Endothelial cell of umbilical vein (primary cell): ENCODE results near the gene STN1. TPM values are rescaled to one million over a fixed set of nuclear protein-coding genes. Genes with fewer than 3 reads are reported as not detected.
A peak's percentile ranks its signal among the peaks of the same experiment; 100 is the strongest.

Experiments used
- BruUV-seq: library from RNA; stranded (reverse); fragments of 400-500 nt; replicated peaks from 2 replicates; lab custom pipeline; 2021; lab: Mats Ljungman, UMichigan
- CTCF ChIA-PET: fragments of 300-600, 350-600 bp; sonication (Branson Sonifier 250); formaldehyde crosslinking; loops from one replicate; lab custom pipeline; 2021; ENCODE audit warnings: antibody characterized with exemption, inconsistent platforms; lab: Charles Lee
- POLR2A ChIA-PET: fragments of 300-600, 350-600 bp; sonication (Branson Sonifier 250); formaldehyde crosslinking; loops from one replicate; lab custom pipeline; 2021; ENCODE audit warnings: antibody characterized with exemption, inconsistent platforms; lab: Charles Lee
- DNase-seq: peaks from one replicate; pipeline ENCODE4 v3.0.0-alpha.2; 2011; ENCODE audit warnings: low read depth, low spot score
- FAIRE-seq: peaks from 2 replicates; lab custom pipeline; 2011; peaks lifted over from hg19 to GRCh38; lab: Jason Lieb, UNC
- H2AFZ ChIP-seq: 2 replicates; pipeline ENCODE4 v1.6.0; 2012; ENCODE audit warnings: low read depth, low read length, control low read depth, inconsistent platforms
- H3K27ac ChIP-seq: 2 replicates; pipeline ENCODE4 v1.5.1; 2011; ENCODE audit warnings: low read depth, mild to moderate bottlenecking, control low read depth, low read length, moderate library complexity; ENCODE audit not compliant: insufficient read depth
- H3K27me3 ChIP-seq, 2 experiments: 2 replicates each; pipeline versions ENCODE4 v1.6.0 to v1.6.1; 2011; ENCODE audit warnings: low read length in 2 of 2, mixed read lengths in 1 of 2; ENCODE audit not compliant: control insufficient read depth in 2 of 2, insufficient read depth in 2 of 2
- H3K36me3 ChIP-seq, 2 experiments: 2 replicates in 1 of 2; 3 replicates in 1 of 2; pipeline ENCODE4 v1.5.1; 2011; ENCODE audit warnings: low read length in 2 of 2, mild to moderate bottlenecking in 1 of 2, moderate library complexity in 1 of 2; ENCODE audit not compliant: control insufficient read depth in 2 of 2, insufficient read depth in 2 of 2; ENCODE audit errors: extremely low read depth in 1 of 2
- H3K4me1 ChIP-seq: 3 replicates; pipeline ENCODE4 v1.5.1; 2011; ENCODE audit warnings: mild to moderate bottlenecking, low read length; ENCODE audit not compliant: control insufficient read depth, insufficient read depth; ENCODE audit errors: extremely low read depth
- H3K4me2 ChIP-seq: 2 replicates; pipeline ENCODE4 v1.6.1; 2011; ENCODE audit warnings: low read length, control low read depth, mixed read lengths; ENCODE audit not compliant: insufficient read depth
- H3K4me3 ChIP-seq, 3 experiments: fragments of 200-600 bp in 1 of 3; sonication (generic), shearing (Covaris generic) in 1 of 3; replicated peaks in 1 of 3; 2 replicates each; pipeline ENCODE4 v1.5.1; 2011 to 2016; ENCODE audit warnings: control low read depth in 3 of 3, low read length in 3 of 3, mild to moderate bottlenecking in 2 of 3, inconsistent platforms in 1 of 3, low read depth in 1 of 3, moderate library complexity in 1 of 3; ENCODE audit not compliant: insufficient read depth in 1 of 3
- H3K79me2 ChIP-seq: 2 replicates; pipeline ENCODE4 v1.6.0; 2012; ENCODE audit warnings: low read length, inconsistent platforms; ENCODE audit not compliant: control insufficient read depth, insufficient read depth
- H3K9ac ChIP-seq: replicated peaks from 2 replicates; pipeline ENCODE3; 2011; ENCODE audit warnings: low read length, control low read depth; ENCODE audit not compliant: insufficient read depth; ENCODE audit errors: extremely low read depth
- H3K9me1 ChIP-seq: replicated peaks from 3 replicates; pipeline ENCODE4 v1.6.0; 2011; ENCODE audit warnings: mild to moderate bottlenecking, low read length; ENCODE audit not compliant: control insufficient read depth, insufficient read depth; ENCODE audit errors: extremely low read depth
- H3K9me3 ChIP-seq: replicated peaks from 2 replicates; pipeline ENCODE4 v1.5.1; 2012; ENCODE audit warnings: low read length, inconsistent platforms; ENCODE audit not compliant: control insufficient read depth, insufficient read depth
- H4K20me1 ChIP-seq: replicated peaks from 2 replicates; pipeline ENCODE3; 2011; ENCODE audit warnings: mild to moderate bottlenecking, low read length; ENCODE audit not compliant: control insufficient read depth, insufficient read depth; ENCODE audit errors: extremely low read depth
- CTCF ChIP-seq, 2 donors: IDR thresholded peaks; 1 replicate in 1 of 2; 2 replicates in 1 of 2; pipeline ENCODE4 v1.5.1; 2011; ENCODE audit warnings: low read length in 2 of 2, mild to moderate bottlenecking in 2 of 2, moderate library complexity in 2 of 2, control low read depth in 1 of 2, inconsistent platforms in 1 of 2, low read depth in 1 of 2; ENCODE audit not compliant: insufficient read depth in 1 of 2; ENCODE audit errors: extremely low read depth in 1 of 2
- EZH2 ChIP-seq: IDR thresholded peaks from 2 replicates; pipeline ENCODE4 v1.6.1; 2012; ENCODE audit warnings: borderline replicate concordance, low read depth, mild to moderate bottlenecking, moderate library complexity, low read length, inconsistent platforms; ENCODE audit not compliant: severe bottlenecking
- FOS ChIP-seq: IDR thresholded peaks from 2 replicates; pipeline ENCODE4 v1.6.1; 2011; ENCODE audit warnings: mild to moderate bottlenecking, low read length, moderate library complexity, borderline replicate concordance; ENCODE audit not compliant: insufficient read depth
- GATA2 ChIP-seq: IDR thresholded peaks from 2 replicates; pipeline ENCODE4 v1.7.0; 2011; ENCODE audit warnings: low read depth, mild to moderate bottlenecking, moderate library complexity, mixed read lengths, low read length; ENCODE audit not compliant: insufficient read length, insufficient read depth
- JUN ChIP-seq: IDR thresholded peaks from 2 replicates; pipeline ENCODE4 v1.6.1; 2011; ENCODE audit warnings: borderline replicate concordance, low read depth; ENCODE audit not compliant: insufficient read length, insufficient read depth
- MYC ChIP-seq: IDR thresholded peaks from one replicate; pipeline ENCODE4 v1.6.1; 2011; ENCODE audit warnings: mild to moderate bottlenecking, low read depth, low read length
- POLR2A ChIP-seq: IDR thresholded peaks from 2 replicates; pipeline ENCODE4 v1.6.1; 2012; ENCODE audit warnings: low read depth, mild to moderate bottlenecking, control low read depth, low read length
- POLR2AphosphoS5 ChIP-seq: IDR thresholded peaks from 2 replicates; pipeline ENCODE4 v1.6.1; 2012; ENCODE audit warnings: low read depth, mild to moderate bottlenecking, control low read depth, low read length, moderate library complexity; ENCODE audit not compliant: insufficient read depth
- dilution Hi-C: fragments of 300-500 bp; cut with MboI; formaldehyde crosslinking; loops from one replicate; pipeline ENCODE4 v1.15.0; 2019; ENCODE audit warnings: low sequenced_read_pairs; ENCODE audit not compliant: extremely low pct_ligation_motif_present
- intact Hi-C: fragments of 100-400 bp; cut with micrococcal nuclease; formaldehyde crosslinking; loops from one replicate; pipeline ENCODE4 v1.10.0; 2022
- polyA plus RNA-seq, 4 experiments: library from polyadenylated mRNA; depleted of rRNA in 3 of 4; stranded (reverse) in 3 of 4; unstranded in 1 of 4; fragments of >200 nt; gene quantifications; 2 replicates each; pipeline versions ENCODE4 v1.2.1 to v1.2.3, GENCODE V29; 2011 to 2012; ENCODE audit warnings: missing spikeins in 1 of 4
- total RNA-seq: library from RNA; stranded (reverse); gene quantifications from 2 replicates; pipeline ENCODE4 v1.2.3, GENCODE V29; 2021
- TF ChIP-seq, protein P1 (sequence below): IDR thresholded peaks from 2 replicates; pipeline ENCODE4 v1.6.1; 2011; ENCODE audit not compliant: insufficient read depth, insufficient read length

STN1 gene
- total and polyA plus RNA-seq, 2 donors (not counting 3 experiments of a cell fraction or from before 2014, with no cell fraction given) = 10.8 to 15.3 TPM

GRCh38 chr10:103967448-103968071 lies 49.6 kb upstream of the STN1 start:
- Histone ChIP-seq H3K27me3 (no peaks in the 10 kb centered on the region), H3K9ac (peak overlapping the region; percentile 94), H3K79me2 (peaks cover 50% of the 10 kb centered on the region), H3K9me3 (no peaks in the 10 kb centered on the region), H2AFZ (peak overlapping the region; percentile 58), H3K4me1 (peaks cover 26% of the 10 kb centered on the region), H4K20me1 (peaks cover 2% of the 10 kb centered on the region), H3K4me3 (peak overlapping the region; percentile 81 to 99 (median 97)), H3K9me1 (no peaks in the 10 kb centered on the region), H3K27ac (peak overlapping the region; percentile 73), H3K36me3 (no peaks in the 10 kb centered on the region), H3K4me2 (peak overlapping the region; percentile 96)
- ChIA-PET POLR2A (no interaction called here), CTCF (interaction anchor here (0.9 to 1.5 kb wide), 4 partner anchors 10 to 255 kb away, joined by 3 to 5 read pairs (median 4); no protein-coding TSS in a partner anchor)
- DNase-seq (peak; percentile 65), FAIRE-seq (peak; percentile 80)
- no TSS peak for BruUV-seq
- intact Hi-C loops = loop anchor here (1.0 to 2.0 kb wide), 7 partner anchors 15 to 154 kb away; partner anchors contain the start of gene STN1
- no peak for TF ChIP-seq MYC
- no peak for TF ChIP-seq POLR2A
- TF ChIP-seq GATA2 = no peak
- no peak for TF ChIP-seq FOS
- no peak for TF ChIP-seq JUN
- no peak for TF ChIP-seq EZH2
- TF ChIP-seq, protein P1, sequence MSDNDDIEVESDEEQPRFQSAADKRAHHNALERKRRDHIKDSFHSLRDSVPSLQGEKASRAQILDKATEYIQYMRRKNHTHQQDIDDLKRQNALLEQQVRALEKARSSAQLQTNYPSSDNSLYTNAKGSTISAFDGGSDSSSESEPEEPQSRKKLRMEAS = no peak
- TF ChIP-seq POLR2AphosphoS5 = no peak
- TF ChIP-seq CTCF (IDR thresholded peaks at IDR 0.05; ENCODE audit: extremely low read depth in 1 of 2, insufficient read depth in 1 of 2, low read depth in 1 of 2, low read length in 2 of 2) = no peak
- dilution Hi-C loops = no loop called here
